Fibroblast of lung (primary cell): ENCODE data around the gene G3BP2. TPM values are rescaled to one million over a fixed set of nuclear protein-coding genes. Genes with fewer than 3 reads are reported as not detected.

ENCODE experiments used
- DNase-seq, 2 donors: peaks; one replicate each; pipeline versions ENCODE4 v3.0.0 to v3.0.0-alpha.2; 2010; ENCODE audit warnings: low read depth in 2 of 2
- H2AFZ ChIP-seq: 2 replicates; pipeline ENCODE4 v1.5.1; 2012; ENCODE audit warnings: low read length, control low read depth, inconsistent platforms
- H3K27ac ChIP-seq: 2 replicates; pipeline ENCODE4 v1.5.1; 2011; ENCODE audit warnings: low read length, control low read depth; ENCODE audit not compliant: insufficient read depth
- H3K27me3 ChIP-seq: 2 replicates; pipeline ENCODE4 v1.5.1; 2011; ENCODE audit warnings: mild to moderate bottlenecking, low read length; ENCODE audit not compliant: control insufficient read depth, insufficient read depth
- H3K36me3 ChIP-seq: 2 replicates; pipeline ENCODE4 v1.5.1; 2011; ENCODE audit warnings: low read length; ENCODE audit not compliant: control insufficient read depth, insufficient read depth
- H3K4me1 ChIP-seq: 2 replicates; pipeline ENCODE4 v1.5.1; 2011; ENCODE audit warnings: low read length; ENCODE audit not compliant: control insufficient read depth, insufficient read depth; ENCODE audit errors: extremely low read depth
- H3K4me2 ChIP-seq: 2 replicates; pipeline ENCODE4 v1.5.1; 2011; ENCODE audit warnings: low read length, control low read depth; ENCODE audit not compliant: insufficient read depth; ENCODE audit errors: extremely low read depth
- H3K4me3 ChIP-seq, 4 experiments: fragments of 200-600 bp in 1 of 4; sonication (generic) in 1 of 4; replicated peaks in 1 of 4; 2 replicates each; pipeline ENCODE4 v1.5.1; 2011 to 2016; ENCODE audit warnings: low read length in 4 of 4, low read depth in 3 of 4, mild to moderate bottlenecking in 3 of 4, control low read depth in 2 of 4, inconsistent platforms in 1 of 4, mixed read lengths in 1 of 4; ENCODE audit not compliant: insufficient read depth in 1 of 4; ENCODE audit errors: control extremely low read depth in 1 of 4
- H3K79me2 ChIP-seq: 2 replicates; pipeline ENCODE4 v1.5.1; 2012; ENCODE audit warnings: mild to moderate bottlenecking, low read length, inconsistent platforms; ENCODE audit not compliant: control insufficient read depth, insufficient read depth
- H3K9ac ChIP-seq: 2 replicates; pipeline ENCODE4 v1.5.1; 2011; ENCODE audit warnings: mild to moderate bottlenecking, low read length, control low read depth; ENCODE audit not compliant: insufficient read depth
- H3K9me3 ChIP-seq: 2 replicates; pipeline ENCODE4 v1.5.1; 2012; ENCODE audit warnings: low read depth, low read length; ENCODE audit not compliant: control insufficient read depth, insufficient read depth
- H4K20me1 ChIP-seq: 2 replicates; pipeline ENCODE4 v1.5.1; 2011; ENCODE audit warnings: low read length; ENCODE audit not compliant: control insufficient read depth, insufficient read depth; ENCODE audit errors: extremely low read depth
- CTCF ChIP-seq, 2 donors: IDR thresholded peaks in 1 of 2; conservative IDR thresholded peaks in 1 of 2; 1 replicate in 1 of 2; 2 replicates in 1 of 2; pipeline ENCODE4 v1.5.1; 2011 to 2012; ENCODE audit warnings: low read length in 2 of 2, control low read depth in 1 of 2, inconsistent platforms in 1 of 2, low read depth in 1 of 2, mild to moderate bottlenecking in 1 of 2
- EZH2 ChIP-seq: IDR thresholded peaks from 2 replicates; pipeline ENCODE4 v1.5.1; 2012; ENCODE audit warnings: low read length, control low read depth, mild to moderate bottlenecking; ENCODE audit errors: missing control alignments
- polyA plus RNA-seq, 2 donors: library from polyadenylated mRNA; depleted of rRNA in 1 of 2; stranded (reverse) in 1 of 2; unstranded in 1 of 2; fragments of >200 nt; gene quantifications; 2 replicates each; pipeline ENCODE4 v1.2.1, GENCODE V29; 2011 to 2012; ENCODE audit warnings: missing spikeins in 1 of 2
- total RNA-seq: library from RNA; depleted of rRNA; stranded (reverse); fragments of >200 nt; gene quantifications from 2 replicates; pipeline ENCODE4 v1.2.1, GENCODE V29; 2014

The G3BP2 gene
- total and polyA plus RNA-seq, 2 donors (not counting 1 experiment from before 2014, with no cell fraction given): 143 TPM

DNA sequence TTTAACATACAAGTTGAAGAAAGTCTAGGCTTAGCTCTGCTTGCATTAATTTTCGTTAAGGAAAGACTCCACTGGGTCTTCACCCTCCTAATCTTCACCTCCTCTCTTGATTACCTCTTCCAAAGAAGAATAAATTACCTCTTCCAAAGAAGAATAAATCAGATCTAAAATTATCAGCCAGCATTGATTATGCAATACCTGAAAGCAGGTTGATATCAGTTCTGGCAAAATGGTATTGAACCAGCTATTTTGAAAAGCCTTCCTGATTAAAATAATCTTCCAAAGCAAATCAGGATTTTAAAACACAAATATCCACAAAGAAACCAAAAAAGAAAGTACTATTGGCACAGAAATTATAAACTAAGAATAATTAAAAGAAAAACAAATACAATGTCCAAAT lies 79.8 kb downstream of the G3BP2 start:
- no peak overlapping the region for H3K27ac ChIP-seq
- H3K9me3 ChIP-seq: no peaks in the 10 kb centered on the region
- no peak for TF ChIP-seq CTCF (conservative IDR thresholded peaks at IDR 0.05 in 1 of 2, IDR thresholded peaks at IDR 0.05 in 1 of 2; ENCODE audit: low read depth in 1 of 2, low read length in 2 of 2)
- no peak for TF ChIP-seq EZH2
- DNase-seq: no peak
- no peak overlapping the region for H3K4me2 ChIP-seq
- no peak overlapping the region for H3K4me3 ChIP-seq
- no peaks in the 10 kb centered on the region for H4K20me1 ChIP-seq
- no peak overlapping the region for H2AFZ ChIP-seq
- H3K9ac ChIP-seq: no peak overlapping the region
- no peaks in the 10 kb centered on the region for H3K36me3 ChIP-seq
- no peaks in the 10 kb centered on the region for H3K27me3 ChIP-seq
- no peaks in the 10 kb centered on the region for H3K79me2 ChIP-seq
- no peaks in the 10 kb centered on the region for H3K4me1 ChIP-seq

Other genes starting within 250 kb of the G3BP2 start
- gene RCHY1, start 159.0 kb downstream of the G3BP2 start, total RNA-seq: 33.1 and 34.5 TPM in 2 replicates
- gene RCHY1, start 159.0 kb downstream of the G3BP2 start, polyA plus RNA-seq: 41.9 and 49.3 TPM in 2 replicates
- gene THAP6, start 158.9 kb downstream of the G3BP2 start, total RNA-seq: 14.1 and 18.8 TPM in 2 replicates
- gene THAP6, start 158.9 kb downstream of the G3BP2 start, polyA plus RNA-seq: 9.7 and 11.7 TPM in 2 replicates
- not detected in 2 replicates for gene ODAPH, start 117.3 kb downstream of the G3BP2 start, total RNA-seq
- gene ODAPH, start 117.3 kb downstream of the G3BP2 start, polyA plus RNA-seq: not detected in 2 replicates
- 1.8 and 2.3 TPM in 2 replicates for gene CDKL2, start 42.9 kb downstream of the G3BP2 start, total RNA-seq
- gene CDKL2, start 42.9 kb downstream of the G3BP2 start, polyA plus RNA-seq: 0.40 and 0.44 TPM in 2 replicates
- gene USO1, start 51.2 kb upstream of the G3BP2 start, total RNA-seq: 101 and 123 TPM in 2 replicates
- gene USO1, start 51.2 kb upstream of the G3BP2 start, polyA plus RNA-seq: 83.5 and 130 TPM in 2 replicates
- not detected in 2 replicates for gene PPEF2, start 229.0 kb upstream of the G3BP2 start, total RNA-seq
- gene PPEF2, start 229.0 kb upstream of the G3BP2 start, polyA plus RNA-seq: not detected in 2 replicates